ENCODE data around the gene EFCAB6. TPM values are rescaled to one million over a fixed set of nuclear protein-coding genes. Genes with fewer than 3 reads are reported as not detected.

EFCAB6 gene
- total RNA-seq, 1 experiment from 2014 or later = 0.52 TPM

- ChIA-PET CTCF (no interaction called here), RAD21 (ENCODE audit: low non-redundant PET in 1 of 2, low total read pairs in 2 of 2, uncharacterized antibody in 2 of 2, unreplicated experiment in 2 of 2) (no interaction called here), POLR2A (no interaction called here)
- Histone ChIP-seq H3K79me2 (ENCODE audit: insufficient read depth, low read length) (no peaks in the 10 kb centered on the region), H3K27ac (ENCODE audit: low read depth, low read length) (no peak overlapping the region), H3K9me3 (ENCODE audit: control insufficient read depth in 1 of 2, insufficient read depth in 1 of 2, low read depth in 1 of 2, low read length in 2 of 2) (no peaks in the 10 kb centered on the region), H3K36me3 (ENCODE audit: control insufficient read depth in 1 of 2, insufficient read depth in 2 of 2, low read length in 2 of 2) (no peaks in the 10 kb centered on the region), H3K27me3 (ENCODE audit: insufficient read depth, low read length) (peaks cover 3% of the 10 kb centered on the region; the same call in 1 of the 2 replicates), H3K4me1 (ENCODE audit: control insufficient read depth in 1 of 2, insufficient read depth in 2 of 2, low read length in 2 of 2) (no peaks in the 10 kb centered on the region), H3K9ac (ENCODE audit: low read length) (no peak overlapping the region), H3K9me2 (ENCODE audit: insufficient read depth) (no peaks in the 10 kb centered on the region), H3K4me2 (ENCODE audit: low read length) (no peak overlapping the region), H4K20me1 (ENCODE audit: insufficient read depth) (no peaks in the 10 kb centered on the region), H3K4me3 (replicated peaks in 1 of 2; ENCODE audit: low read depth in 1 of 2, low read length in 2 of 2) (no peak overlapping the region), H2AFZ (ENCODE audit: low read depth, low read length, poor library complexity, severe bottlenecking) (no peak overlapping the region)
- intact Hi-C loops (cut with micrococcal nuclease) = no loop called here
- DNase-seq (ENCODE audit: low read depth, low spot score) = no peak
- no peak for ATAC-seq
- TF ChIP-seq EZH2phosphoT487 (IDR thresholded peaks at IDR 0.05; ENCODE audit: borderline replicate concordance) (no peak), RAD21 (IDR thresholded peaks at IDR 0.05; ENCODE audit: low read depth) (no peak), ZBTB33 (IDR thresholded peaks at IDR 0.05; ENCODE audit: extremely low read depth, insufficient replicate concordance, low read length) (no peak), SP1 (IDR thresholded peaks at IDR 0.05; ENCODE audit: low read depth) (no peak), JUND (IDR thresholded peaks at IDR 0.05) (no peak), EZH2 (IDR thresholded peaks at IDR 0.05) (no peak), YY1 (IDR thresholded peaks at IDR 0.05; ENCODE audit: extremely low read depth, insufficient replicate concordance, low read depth, low read length) (no peak)
- BruUV-seq (replicated peaks) = no TSS peak
Observed at GRCh38 chr22:43776081-43776670, 35.9 kb downstream of the EFCAB6 start.
